HG02973 (cell line): ENCODE results near the gene DRICH1.
"Not testable (repeated sequence)": the region's sequence is repeated elsewhere in the genome, so short reads cannot be mapped to it uniquely, and the experiment has no call there.

Experiments
- ATAC-seq: cut with Tn5 transposase; IDR thresholded peaks from one replicate; pipeline ENCODE4 v1.9.1; 2021; ENCODE audit warnings: moderate library complexity; ENCODE audit not compliant: unreplicated experiment

DRICH1 gene

GRCh38 chr22:23651676-23652075 lies 19.6 kb upstream of the DRICH1 start:
- no peak for ATAC-seq

GRCh38 chr22:23649071-23649501 lies 17.0 kb upstream of the DRICH1 start:
- ATAC-seq: no peak

DNA sequence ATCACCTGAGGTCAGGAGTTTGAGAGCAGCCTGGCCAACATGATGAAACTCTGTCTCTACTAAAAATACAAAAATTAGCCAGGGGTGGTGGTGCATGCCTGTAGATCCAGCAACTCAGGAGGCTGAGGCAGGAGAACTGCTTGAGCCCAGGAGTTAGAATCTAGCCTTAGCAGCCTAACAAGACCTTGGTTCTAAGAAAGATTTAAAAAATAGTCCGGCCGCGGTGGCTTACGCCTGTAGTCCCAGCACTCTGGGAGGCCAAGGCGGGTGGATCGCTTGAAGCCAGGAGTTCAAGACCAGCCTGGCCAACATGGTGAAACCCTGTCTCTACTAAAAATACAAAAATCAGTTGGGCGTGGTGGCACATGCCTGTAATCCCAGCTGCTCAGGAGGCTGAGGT lies 14.4 kb upstream of the DRICH1 start:
- ATAC-seq: not testable (repeated sequence)

DNA sequence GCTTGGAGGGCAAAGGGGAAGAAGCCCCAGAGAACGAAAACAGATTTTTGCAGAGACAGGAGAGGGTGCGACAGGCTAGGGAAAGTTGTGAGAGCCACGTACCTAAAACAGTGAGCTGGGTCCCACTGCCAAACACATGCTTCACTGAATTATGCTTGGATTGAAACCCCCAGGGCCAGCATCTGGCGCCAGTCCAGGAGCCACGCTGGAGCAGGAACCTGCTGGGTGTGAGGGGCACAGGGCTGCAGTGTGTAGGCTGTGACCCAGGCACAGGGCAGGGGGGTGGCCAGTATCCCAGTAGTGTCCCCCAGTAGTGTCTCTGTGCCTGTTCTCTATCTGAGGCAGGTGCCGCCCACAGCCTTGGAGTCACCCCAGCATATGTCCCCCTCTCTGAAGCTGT lies 8.1 kb upstream of the DRICH1 start:
- not testable (repeated sequence) for ATAC-seq

DNA sequence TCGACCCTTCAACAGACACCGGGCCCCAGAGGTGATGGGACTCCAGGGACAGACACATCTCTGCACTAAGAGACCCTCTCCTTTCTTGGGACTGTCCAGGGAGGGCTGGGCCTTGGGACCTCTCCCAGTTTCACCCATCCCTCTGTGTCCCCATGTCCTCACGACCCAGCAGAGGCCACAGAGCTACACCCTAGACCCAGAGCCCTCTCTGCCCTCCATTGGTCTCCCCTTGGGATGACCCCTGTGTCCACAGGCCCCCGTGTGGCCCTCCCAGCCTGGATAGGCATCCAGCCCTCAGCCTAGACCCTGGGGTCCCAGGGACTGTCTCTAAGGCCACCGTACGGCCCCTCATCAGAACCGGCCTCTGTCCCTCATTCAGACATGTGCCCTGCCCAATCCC lies 7.5 kb upstream of the DRICH1 start:
- no peak for ATAC-seq

- no peak for ATAC-seq
Observed at GRCh38 chr22:23638611-23639010, 6.5 kb upstream of the DRICH1 start.

DNA sequence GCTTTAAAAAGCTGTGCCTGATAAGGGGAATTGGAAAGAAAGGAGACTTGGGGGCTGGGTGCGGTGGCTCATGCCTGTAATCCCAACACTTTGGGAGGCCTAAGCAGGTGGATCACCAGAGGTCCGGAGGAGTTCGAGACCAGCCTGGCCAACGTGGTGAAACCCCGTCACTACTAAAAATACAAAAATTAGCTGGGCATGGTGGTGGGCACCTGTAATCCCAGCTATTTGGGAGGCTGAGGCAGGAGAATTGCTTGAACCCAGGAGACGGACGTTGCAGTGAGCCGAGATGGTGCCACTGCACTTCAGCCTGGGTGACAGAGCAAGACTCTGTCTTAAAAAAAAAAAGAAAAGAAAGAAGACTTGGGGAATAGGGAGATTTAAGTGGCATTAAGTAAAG lies 3.2 kb upstream of the DRICH1 start:
- ATAC-seq: not testable (repeated sequence)

GRCh38 chr22:23628056-23628743 lies 3.9 kb downstream of the DRICH1 start:
- ATAC-seq: not testable (repeated sequence)

GRCh38 chr22:23627401-23628055 lies 4.6 kb downstream of the DRICH1 start:
- ATAC-seq: not testable (repeated sequence)

DNA sequence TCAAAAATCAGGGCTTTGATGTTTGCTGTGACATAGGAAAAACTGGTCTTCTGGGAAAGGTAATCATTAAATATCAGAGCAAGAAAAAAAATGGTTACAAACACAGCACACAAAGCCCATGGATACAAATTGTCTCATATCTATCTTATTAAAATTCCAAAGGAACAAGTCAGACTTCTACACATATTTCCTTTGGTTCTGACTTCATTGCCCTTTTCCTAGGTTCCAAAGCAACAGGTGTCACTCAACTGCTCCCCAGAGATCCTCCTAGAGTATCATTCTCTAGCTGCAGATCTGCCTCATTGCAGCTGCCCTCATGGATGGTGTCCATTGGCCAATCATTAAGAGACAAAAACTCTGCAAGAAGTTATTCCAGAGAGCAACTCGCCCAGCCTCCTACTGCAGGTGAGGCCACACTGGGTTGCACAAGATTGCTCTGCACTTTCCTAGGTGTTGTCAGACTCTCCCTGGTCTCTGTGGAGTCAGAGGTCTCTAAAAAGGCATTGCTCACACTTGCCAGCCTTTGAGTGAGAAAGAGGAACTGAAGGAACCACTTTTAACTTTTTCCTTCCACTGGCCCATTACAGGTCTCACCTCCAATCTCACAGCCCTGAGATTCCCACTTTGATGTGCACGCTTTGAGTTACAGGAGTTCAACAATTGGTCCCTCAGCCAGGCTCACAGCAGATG lies 5.7 kb downstream of the DRICH1 start:
- ATAC-seq: no peak

DNA sequence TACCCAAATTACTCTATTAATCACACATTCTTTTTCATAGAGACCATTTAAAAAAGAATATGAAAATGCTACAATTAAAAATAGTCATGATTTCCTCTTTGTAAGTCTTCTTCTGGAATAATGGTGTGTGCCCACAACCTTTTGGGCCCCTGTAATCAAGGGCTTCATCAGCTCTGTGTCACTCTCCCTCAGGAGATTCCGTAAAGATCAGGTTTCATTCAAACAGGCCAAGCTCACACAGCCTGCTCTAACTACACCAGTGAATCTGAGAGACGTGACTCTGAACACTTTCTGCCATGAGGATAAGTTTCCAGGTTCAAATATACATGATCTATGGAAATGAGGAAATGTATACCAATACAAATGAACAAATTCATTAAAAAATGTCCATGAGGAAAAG lies 9.5 kb downstream of the DRICH1 start:
- ATAC-seq: no peak

DNA sequence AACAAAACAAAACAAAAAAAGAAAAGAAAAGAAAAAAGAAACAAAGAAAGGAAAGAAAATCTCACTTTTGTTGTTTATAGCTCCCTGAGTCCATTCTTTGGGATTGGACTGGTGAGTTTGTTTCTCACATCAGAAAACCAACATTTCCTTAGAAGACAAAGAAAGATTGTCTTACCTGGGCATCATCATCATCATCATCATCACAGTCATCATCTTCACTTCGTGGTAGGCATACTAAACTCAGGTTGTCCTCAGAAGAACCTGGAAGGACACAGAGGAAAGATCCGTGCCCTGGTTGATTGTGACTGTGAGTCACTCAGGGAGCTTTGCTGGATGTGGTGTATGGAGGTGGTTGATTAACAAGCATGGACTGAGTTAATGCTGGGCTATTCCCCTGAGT lies 10.2 kb downstream of the DRICH1 start:
- ATAC-seq: not testable (repeated sequence)

DNA sequence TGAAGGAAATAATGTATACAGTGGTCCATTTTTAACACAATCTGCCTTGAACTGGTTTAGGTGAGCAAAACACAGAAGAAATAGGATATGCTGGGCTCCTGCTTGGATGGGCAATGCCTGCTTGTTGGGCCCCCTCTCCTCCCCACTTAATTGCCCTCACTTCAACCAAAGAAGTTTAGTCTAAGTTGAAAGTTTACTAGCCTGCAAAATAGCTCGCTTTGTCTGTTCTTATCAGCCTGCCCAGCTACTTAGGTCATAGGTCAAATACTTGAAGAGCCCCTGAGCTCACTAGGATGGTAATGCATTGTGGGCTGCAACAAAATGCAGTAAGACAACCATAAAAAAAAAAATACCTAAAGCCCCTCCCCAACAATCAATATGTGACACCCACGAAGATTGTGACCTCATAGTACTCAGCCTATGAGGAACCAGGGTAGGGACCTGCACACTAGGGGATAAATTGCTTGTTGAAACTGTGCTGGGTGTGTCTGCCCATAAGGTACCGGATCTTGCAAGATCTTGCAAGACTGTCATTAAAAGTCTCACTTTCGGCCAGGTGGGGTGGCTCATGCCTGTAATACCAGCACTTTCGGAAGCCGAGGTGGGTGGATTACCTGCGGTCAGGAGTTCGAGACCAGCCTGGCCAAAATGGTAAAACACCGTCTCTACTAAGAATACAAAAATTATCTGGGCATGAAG lies 10.9 kb downstream of the DRICH1 start:
- ATAC-seq: no peak

GRCh38 chr22:23613193-23613972 lies 18.7 kb downstream of the DRICH1 start:
- ATAC-seq: no peak

DNA sequence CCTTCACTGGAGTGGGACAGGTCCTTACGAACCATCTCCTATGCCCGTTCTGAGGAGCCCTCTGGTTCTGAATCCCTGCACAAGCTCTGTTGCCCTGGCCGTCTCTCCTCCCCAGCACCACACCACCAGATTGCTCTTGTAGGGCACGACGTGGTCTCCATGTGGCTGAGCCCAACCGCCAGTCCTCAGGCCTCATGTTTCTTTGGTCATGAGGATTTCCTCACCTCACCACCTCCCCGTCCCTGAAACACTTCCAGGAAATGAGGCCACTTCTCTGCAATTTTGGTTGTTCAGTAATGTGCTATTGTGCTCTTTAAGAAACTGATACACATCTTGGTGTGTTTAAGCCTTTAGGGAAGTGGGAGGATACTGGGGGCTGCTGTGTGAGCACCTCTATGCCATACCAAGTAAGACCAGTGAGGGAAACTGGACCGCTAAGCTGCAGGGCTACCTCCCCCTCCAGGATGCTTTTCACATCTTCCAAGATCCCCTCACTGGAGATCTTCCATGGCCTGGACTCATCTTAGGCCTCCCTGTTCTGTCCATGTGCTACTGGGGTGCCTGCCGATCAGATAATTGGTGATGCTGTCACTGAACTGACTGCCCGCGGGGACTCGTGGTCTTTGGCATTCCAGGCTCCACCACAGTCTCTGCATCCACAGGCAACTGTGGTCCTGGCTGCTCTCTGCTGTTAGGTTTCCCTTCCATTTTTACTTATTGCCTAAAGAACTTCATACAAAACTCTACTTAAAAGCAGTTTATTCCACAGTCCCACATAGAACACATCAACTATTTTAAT lies 21.9 kb downstream of the DRICH1 start:
- no peak for ATAC-seq

GRCh38 chr22:23608583-23608982 lies 23.5 kb downstream of the DRICH1 start:
- no peak for ATAC-seq

DNA sequence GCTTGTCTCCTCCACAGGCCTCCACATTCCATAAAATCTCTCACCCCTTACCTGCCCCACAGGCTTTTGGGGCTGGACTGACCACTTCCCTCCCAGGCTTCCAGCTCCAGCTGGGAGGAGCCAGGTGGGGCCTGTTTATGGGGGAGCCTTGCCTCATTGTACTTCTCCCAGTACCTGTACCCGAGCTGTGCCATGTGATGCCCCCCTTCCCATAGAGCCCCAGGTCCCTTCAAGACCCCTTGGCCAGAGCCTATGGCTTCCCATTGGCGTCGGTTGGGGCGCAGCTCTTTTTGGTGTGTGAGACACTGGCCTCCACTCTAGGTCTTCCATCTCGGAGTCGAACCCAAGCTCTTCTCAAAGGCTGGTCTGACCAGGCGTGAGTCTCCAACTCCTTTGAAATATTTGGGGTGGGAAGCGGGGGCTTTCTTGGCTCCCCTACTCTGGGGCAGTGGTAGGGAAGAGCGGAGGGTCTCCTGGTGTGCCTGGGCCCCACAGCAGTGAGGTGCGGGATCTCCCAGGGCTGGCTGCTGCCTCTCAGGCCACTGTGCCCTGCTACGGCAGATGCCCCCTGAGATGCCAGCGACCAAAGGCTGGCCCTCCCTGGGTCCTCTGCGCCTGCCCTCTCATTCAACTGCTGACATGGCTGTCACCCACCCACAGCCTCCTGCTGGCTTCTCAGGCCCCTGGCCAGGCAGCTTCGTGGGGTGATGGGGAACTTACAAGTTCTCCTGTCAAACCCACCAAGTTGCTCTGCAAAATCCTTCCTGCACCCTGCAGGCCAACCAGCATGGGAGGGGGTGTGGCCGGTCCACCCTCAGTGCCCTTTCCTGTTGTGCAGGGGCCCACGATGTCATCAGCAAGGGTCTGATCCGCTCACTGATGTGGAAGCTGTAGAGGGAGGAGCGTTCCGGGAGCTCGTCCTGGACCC lies 25.7 kb downstream of the DRICH1 start:
- no peak for ATAC-seq

- ATAC-seq: no peak
Observed at GRCh38 chr22:23604939-23605712, 27.0 kb downstream of the DRICH1 start.
